AG10803 (cell line): ENCODE measurements around the gene CCDC73.

Source experiments
- DNase-seq: peaks from one replicate; pipeline ENCODE4 v3.0.0; 2010; ENCODE audit warnings: low read depth
- H3K4me3 ChIP-seq: 2 replicates; pipeline ENCODE4 v1.5.1; 2011; ENCODE audit warnings: mild to moderate bottlenecking, low read length, control low read depth
- CTCF ChIP-seq: conservative IDR thresholded peaks from 2 replicates; pipeline ENCODE4 v1.5.1; 2011; ENCODE audit warnings: mild to moderate bottlenecking, low read length, control low read depth, inconsistent platforms

CCDC73 gene

GRCh38 chr11:32821917-32822560, 27.6 kb upstream of the CCDC73 start:
- TF ChIP-seq CTCF = no peak
- no peak overlapping the region for H3K4me3 ChIP-seq
- no peak for DNase-seq

GRCh38 chr11:32821517-32821916, 27.1 kb upstream of the CCDC73 start:
- TF ChIP-seq CTCF = no peak
- DNase-seq = no peak

GRCh38 chr11:32820497-32820896, 26.0 kb upstream of the CCDC73 start:
- no peak for DNase-seq
- H3K4me3 ChIP-seq = no peak overlapping the region
- TF ChIP-seq CTCF = no peak

More at GRCh38 chr11:32821517-32821916, 27.1 kb upstream of the CCDC73 start:
- no peak overlapping the region for H3K4me3 ChIP-seq

- TF ChIP-seq CTCF = no peak
Observed at GRCh38 chr11:32819187-32819586, 24.7 kb upstream of the CCDC73 start.

GRCh38 chr11:32817852-32818183, 23.4 kb upstream of the CCDC73 start:
- DNase-seq = no peak
- TF ChIP-seq CTCF = no peak
- no peak overlapping the region for H3K4me3 ChIP-seq

More at GRCh38 chr11:32819187-32819586, 24.7 kb upstream of the CCDC73 start:
- no peak overlapping the region for H3K4me3 ChIP-seq
- DNase-seq = no peak

- no peak for TF ChIP-seq CTCF
- DNase-seq = no peak
- H3K4me3 ChIP-seq = no peak overlapping the region
Observed at GRCh38 chr11:32817181-32817851, 22.9 kb upstream of the CCDC73 start.

GRCh38 chr11:32809313-32809712, 14.9 kb upstream of the CCDC73 start:
- no peak overlapping the region for H3K4me3 ChIP-seq
- DNase-seq = peak; percentile 70
- TF ChIP-seq CTCF = peak; percentile 89
